ENCODE measurements around the gene EIF1. TPM values are rescaled to one million over a fixed set of nuclear protein-coding genes. Genes with fewer than 3 reads are reported as not detected.

Gene EIF1
- polyA plus RNA-seq, 1 donor (not counting 4 experiments of a cell fraction or from before 2014, with no cell fraction given), result 308 TPM

DNA sequence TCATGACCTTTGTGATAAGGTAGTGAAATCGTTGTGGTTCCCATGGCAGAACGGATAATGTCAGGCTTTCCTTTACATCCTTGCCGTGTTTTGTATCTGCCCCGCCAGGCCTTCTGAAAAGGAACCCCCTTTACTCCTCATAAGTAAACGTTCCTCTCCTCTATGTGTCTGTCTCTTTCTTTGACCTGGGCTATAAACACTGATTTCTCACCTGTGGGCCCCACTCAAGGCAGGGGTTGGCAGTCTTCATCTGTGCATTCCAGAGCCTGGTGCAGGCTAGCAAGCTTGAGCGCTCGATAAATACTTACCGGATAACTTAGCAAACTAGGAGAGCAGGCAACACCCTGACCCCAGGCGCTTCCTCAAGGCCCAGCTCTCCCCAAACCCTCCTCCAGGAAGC, 53.0 kb downstream of the EIF1 start:
- H3K4me1 ChIP-seq (ENCODE audit: control insufficient read depth, extremely low read depth, insufficient read depth, low read length), result peaks cover 45% of the 10 kb centered on the region
- no peak overlapping the region for H3K9ac ChIP-seq (ENCODE audit: control insufficient read depth, extremely low read depth, insufficient read depth, low read length)
- H3K27ac ChIP-seq (ENCODE audit: control insufficient read depth, insufficient read depth, low read length), result no peak overlapping the region
- H2AFZ ChIP-seq (ENCODE audit: control insufficient read depth, low read length), result no peak overlapping the region
- no peaks in the 10 kb centered on the region for H4K20me1 ChIP-seq (ENCODE audit: control insufficient read depth, extremely low read depth, insufficient read depth, low read length)
- H3K27me3 ChIP-seq (ENCODE audit: control insufficient read depth, extremely low read depth, insufficient read depth, low read length), result no peaks in the 10 kb centered on the region
- dilution Hi-C loops (cut with MboI; ENCODE audit: extremely low pct_ligation_motif_present, low sequenced_read_pairs), result no loop called here
- peaks cover 6% of the 10 kb centered on the region for H3K9me1 ChIP-seq (ENCODE audit: control insufficient read depth, extremely low read depth, insufficient read depth, low read length)
- H3K9me3 ChIP-seq (ENCODE audit: control insufficient read depth, low read depth, low read length), result no peaks in the 10 kb centered on the region
- H3K4me2 ChIP-seq (ENCODE audit: control insufficient read depth, extremely low read depth, insufficient read depth, low read depth, low read length), result no peak overlapping the region
- H3K79me2 ChIP-seq (ENCODE audit: control insufficient read depth, insufficient read depth, low read length), result no peaks in the 10 kb centered on the region
- TF ChIP-seq, protein P1, sequence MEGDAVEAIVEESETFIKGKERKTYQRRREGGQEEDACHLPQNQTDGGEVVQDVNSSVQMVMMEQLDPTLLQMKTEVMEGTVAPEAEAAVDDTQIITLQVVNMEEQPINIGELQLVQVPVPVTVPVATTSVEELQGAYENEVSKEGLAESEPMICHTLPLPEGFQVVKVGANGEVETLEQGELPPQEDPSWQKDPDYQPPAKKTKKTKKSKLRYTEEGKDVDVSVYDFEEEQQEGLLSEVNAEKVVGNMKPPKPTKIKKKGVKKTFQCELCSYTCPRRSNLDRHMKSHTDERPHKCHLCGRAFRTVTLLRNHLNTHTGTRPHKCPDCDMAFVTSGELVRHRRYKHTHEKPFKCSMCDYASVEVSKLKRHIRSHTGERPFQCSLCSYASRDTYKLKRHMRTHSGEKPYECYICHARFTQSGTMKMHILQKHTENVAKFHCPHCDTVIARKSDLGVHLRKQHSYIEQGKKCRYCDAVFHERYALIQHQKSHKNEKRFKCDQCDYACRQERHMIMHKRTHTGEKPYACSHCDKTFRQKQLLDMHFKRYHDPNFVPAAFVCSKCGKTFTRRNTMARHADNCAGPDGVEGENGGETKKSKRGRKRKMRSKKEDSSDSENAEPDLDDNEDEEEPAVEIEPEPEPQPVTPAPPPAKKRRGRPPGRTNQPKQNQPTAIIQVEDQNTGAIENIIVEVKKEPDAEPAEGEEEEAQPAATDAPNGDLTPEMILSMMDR (optimal IDR thresholded peaks at IDR 0.05 in 1 of 3, IDR thresholded peaks at IDR 0.05 in 1 of 3, conservative IDR thresholded peaks at IDR 0.05 in 1 of 3; ENCODE audit: extremely low read depth in 1 of 3, insufficient read depth in 2 of 3, low read length in 3 of 3), result no peak
- TF ChIP-seq EZH2 (IDR thresholded peaks at IDR 0.05; ENCODE audit: low read length), result no peak
- FAIRE-seq (no peak), DNase-seq (ENCODE audit: low read depth, low spot score) (no peak)
- H3K36me3 ChIP-seq (ENCODE audit: control insufficient read depth in 2 of 2, extremely low read depth in 1 of 2, insufficient read depth in 2 of 2, low read length in 2 of 2), result no peaks in the 10 kb centered on the region
- H3K4me3 ChIP-seq (ENCODE audit: control insufficient read depth in 2 of 3, extremely low read depth in 1 of 3, insufficient read depth in 2 of 3, low read depth in 1 of 3, low read length in 3 of 3), result no peak overlapping the region

Small RNA genes lying within 50 kb of the gene (small RNA-seq; reads per million reads assigned to genes)
- 0 reads per million in 3 experiments for gene RN7SL399P (ENCODE audit: insufficient read length in 3 of 3, low read depth in 3 of 3, low replicate concordance in 1 of 3)
- gene RNA5SP442 (ENCODE audit: insufficient read length in 3 of 3, low read depth in 3 of 3, low replicate concordance in 1 of 3), result 0 to 14.0 (median 2.0) reads per million in 3 experiments

Other genes starting within 250 kb of the EIF1 start
- gene KRT38, start 247.9 kb upstream of the EIF1 start, polyA plus RNA-seq, result not detected in 3 replicates
- 0.03 TPM in 1 of 3 replicates, not detected in the others for gene KRT32, start 221.5 kb upstream of the EIF1 start, polyA plus RNA-seq
- not detected in 3 replicates for gene KRT35, start 207.7 kb upstream of the EIF1 start, polyA plus RNA-seq
- not detected in 3 replicates for gene KRT36, start 199.0 kb upstream of the EIF1 start, polyA plus RNA-seq
- gene KRT13, start 183.3 kb upstream of the EIF1 start, polyA plus RNA-seq, result 15.2 to 46.6 TPM (median 24.0 TPM) in 3 replicates
- 505 to 838 TPM (median 729 TPM) in 3 replicates for gene KRT15, start 170.0 kb upstream of the EIF1 start, polyA plus RNA-seq
- gene KRT19, start 160.6 kb upstream of the EIF1 start, polyA plus RNA-seq, result 29.7 to 60.4 TPM (median 35.5 TPM) in 3 replicates
- gene KRT9, start 116.8 kb upstream of the EIF1 start, polyA plus RNA-seq, result 0.85 to 1.6 TPM (median 1.5 TPM) in 3 replicates
- 26,041 to 32,523 TPM (median 29,603 TPM) in 3 replicates for gene KRT14, start 102.0 kb upstream of the EIF1 start, polyA plus RNA-seq
- 1,163 to 4,746 TPM (median 1,851 TPM) in 3 replicates for gene KRT16, start 76.1 kb upstream of the EIF1 start, polyA plus RNA-seq
- gene KRT17, start 64.3 kb upstream of the EIF1 start, polyA plus RNA-seq, result 6,440 to 12,579 TPM (median 8,666 TPM) in 3 replicates
- 0.40 to 4.8 TPM (median 0.87 TPM) in 3 replicates for gene GAST, start 23.4 kb downstream of the EIF1 start, polyA plus RNA-seq
- 0.95 to 2.3 TPM (median 1.6 TPM) in 3 replicates for gene HAP1, start 45.8 kb downstream of the EIF1 start, polyA plus RNA-seq
- 152 to 261 TPM (median 192 TPM) in 3 replicates for gene JUP, start 97.8 kb downstream of the EIF1 start, polyA plus RNA-seq
- 4.2 to 8.4 TPM (median 5.9 TPM) in 3 replicates for gene P3H4, start 123.1 kb downstream of the EIF1 start, polyA plus RNA-seq
- 0.37 to 0.73 TPM (median 0.38 TPM) in 3 replicates for gene FKBP10, start 124.1 kb downstream of the EIF1 start, polyA plus RNA-seq
- gene NT5C3B, start 147.3 kb downstream of the EIF1 start, polyA plus RNA-seq, result 83.4 to 109 TPM (median 92.7 TPM) in 3 replicates
- 0.06 to 0.21 TPM (median 0.19 TPM) in 3 replicates for gene KLHL10, start 148.9 kb downstream of the EIF1 start, polyA plus RNA-seq
- gene KLHL11, start 176.5 kb downstream of the EIF1 start, polyA plus RNA-seq, result 4.7 to 6.7 TPM (median 5.2 TPM) in 3 replicates
- gene ACLY, start 230.1 kb downstream of the EIF1 start, polyA plus RNA-seq, result 310 to 444 TPM (median 363 TPM) in 3 replicates
- 0.07 to 0.20 TPM (median 0.17 TPM) in 3 replicates for gene ODAD4, start 241.7 kb downstream of the EIF1 start, polyA plus RNA-seq